HepG2 (cell line): ENCODE results near the gene ISOC2. TPM values are rescaled to one million over a fixed set of nuclear protein-coding genes. Genes with fewer than 3 reads are reported as not detected.

Experiments
- ASH2L ChIP-seq: fragments of 300-600, 200-600 bp; sonication (generic); IDR thresholded peaks from 2 replicates; pipeline ENCODE4 v1.7.0; 2017; ENCODE audit warnings: low read depth, mild to moderate bottlenecking, moderate library complexity, mixed read lengths, low read length; ENCODE audit not compliant: insufficient read length
- CBX5 ChIP-seq: sonication (generic); formaldehyde crosslinking; IDR thresholded peaks from 2 replicates; pipeline ENCODE4 v1.4.0; 2020; ENCODE audit warnings: missing genetic modification reagents, borderline replicate concordance
- CEBPG ChIP-seq: IDR thresholded peaks from 2 replicates; pipeline ENCODE4 v1.6.1; 2016
- FOXA3 ChIP-seq: IDR thresholded peaks from 2 replicates; pipeline ENCODE4 v1.6.1; 2016; ENCODE audit warnings: missing genetic modification reagents, missing compliant biosample characterization
- IRX3 ChIP-seq: sonication (generic); formaldehyde crosslinking; IDR thresholded peaks from 2 replicates; pipeline ENCODE4 v1.8.1; 2023; ENCODE audit warnings: mild to moderate bottlenecking, low read depth, missing genetic modification reagents, borderline replicate concordance
- KLF15 ChIP-seq: sonication (generic); formaldehyde crosslinking; IDR thresholded peaks from 2 replicates; pipeline ENCODE4 v1.8.1; 2023; ENCODE audit warnings: borderline replicate concordance, mild to moderate bottlenecking, inconsistent platforms, missing genetic modification reagents, mixed read lengths
- POGZ ChIP-seq: sonication (generic); formaldehyde crosslinking; IDR thresholded peaks from 2 replicates; pipeline ENCODE4 v1.4.0; 2020; ENCODE audit warnings: mild to moderate bottlenecking, missing genetic modification reagents
- POLR2AphosphoS2 ChIP-seq: IDR thresholded peaks from 2 replicates; pipeline ENCODE4 v1.6.1; 2011; ENCODE audit warnings: low read depth, low read length, improper control_type of control experiment
- RARG ChIP-seq: sonication (generic); formaldehyde crosslinking; IDR thresholded peaks from 2 replicates; pipeline ENCODE4 v1.4.0; 2020; ENCODE audit warnings: low read depth, mild to moderate bottlenecking, missing genetic modification reagents
- SP1 ChIP-seq, 2 experiments: fragments of 450-650 bp in 1 of 2; sonication (generic) in 1 of 2; formaldehyde crosslinking in 1 of 2; IDR thresholded peaks; 2 replicates each; pipeline versions ENCODE4 v1.4.0 to v1.6.1; 2016 to 2020; ENCODE audit warnings: missing genetic modification reagents in 1 of 2
- SUZ12 ChIP-seq: fragments of 150-350 bp; IDR thresholded peaks from 2 replicates; pipeline ENCODE4 v1.6.1; 2014; ENCODE audit warnings: low read depth, low read length
- THYN1 ChIP-seq: sonication (generic); formaldehyde crosslinking; IDR thresholded peaks from 2 replicates; pipeline ENCODE4 v1.8.1; 2023; ENCODE audit warnings: low read depth, mild to moderate bottlenecking, moderate library complexity, missing genetic modification reagents, borderline replicate concordance
- ZBTB44 ChIP-seq: sonication (generic); formaldehyde crosslinking; IDR thresholded peaks from 2 replicates; pipeline ENCODE4 v1.4.0; 2020; ENCODE audit warnings: missing genetic modification reagents
- ZNF136 ChIP-seq: sonication (generic); formaldehyde crosslinking; IDR thresholded peaks from 2 replicates; pipeline ENCODE4 v1.8.1; 2022; ENCODE audit warnings: low read depth, mild to moderate bottlenecking, moderate library complexity, missing genetic modification reagents
- ZNF230 ChIP-seq: sonication (generic); formaldehyde crosslinking; IDR thresholded peaks from 2 replicates; pipeline ENCODE4 v1.4.0; 2020; ENCODE audit warnings: mild to moderate bottlenecking, missing genetic modification reagents
- ZNF746 ChIP-seq: sonication (generic); formaldehyde crosslinking; IDR thresholded peaks from 2 replicates; pipeline ENCODE4 v1.8.0; 2022; ENCODE audit warnings: mild to moderate bottlenecking, missing genetic modification reagents
- ZNF780A ChIP-seq: sonication (generic); formaldehyde crosslinking; IDR thresholded peaks from 2 replicates; pipeline ENCODE4 v1.8.0; 2022; ENCODE audit warnings: mild to moderate bottlenecking, missing genetic modification reagents, moderate library complexity
- ZSCAN21 ChIP-seq: sonication (generic); formaldehyde crosslinking; IDR thresholded peaks from 2 replicates; pipeline ENCODE4 v1.8.0; 2022; ENCODE audit warnings: mild to moderate bottlenecking, missing genetic modification reagents, moderate library complexity, borderline replicate concordance
- polyA plus RNA-seq, 8 experiments: library from polyadenylated mRNA; depleted of rRNA in 3 of 8; stranded (reverse) in 7 of 8; unstranded in 1 of 8; fragments of >200 nt; fragmentation: Illumina TruSeq in 4 of 8; extraction: Trizol in 4 of 8; gene quantifications; 2 replicates each; pipeline versions ENCODE4 v1.2.1 to v1.2.3, GENCODE V29; 2011 to 2016; ENCODE audit warnings: low read depth in 4 of 8, missing spikeins in 1 of 8, mixed read lengths in 1 of 8; ENCODE audit not compliant: insufficient read depth in 1 of 8
- total RNA-seq, 5 experiments: library from RNA; depleted of rRNA; stranded (reverse); fragments of >200 nt; fragmentation: Illumina TruSeq; extraction: Trizol; gene quantifications; 2 replicates each; pipeline ENCODE4 v1.2.3, GENCODE V29; 2016; ENCODE audit warnings: low read depth in 1 of 5
- TF ChIP-seq, protein P1 (sequence below): sonication (generic); formaldehyde crosslinking; IDR thresholded peaks from 2 replicates; pipeline ENCODE4 v1.5.0; 2020; ENCODE audit warnings: missing genetic modification reagents
- TF ChIP-seq, protein P2 (sequence below): sonication (generic); formaldehyde crosslinking; IDR thresholded peaks from 2 replicates; pipeline ENCODE4 v1.5.0; 2020; ENCODE audit warnings: mild to moderate bottlenecking, missing genetic modification reagents, borderline replicate concordance
- TF ChIP-seq, protein P3 (sequence below): sonication (generic); formaldehyde crosslinking; IDR thresholded peaks from 2 replicates; pipeline ENCODE4 v1.8.0; 2022; ENCODE audit warnings: mild to moderate bottlenecking, missing genetic modification reagents, borderline replicate concordance
- TF ChIP-seq, protein P4 (sequence below): sonication (generic); formaldehyde crosslinking; IDR thresholded peaks from 2 replicates; pipeline ENCODE4 v1.4.0; 2020; ENCODE audit warnings: missing genetic modification reagents

Gene ISOC2
- total and polyA plus RNA-seq, 2 of the 13 experiments (the other 11 are each of a cell fraction or from before 2014, with no cell fraction given) = 76.8 to 105 TPM

GRCh38 chr19:55459950-55460657 is 1.3 kb downstream of the ISOC2 start (continued):
- TF ChIP-seq, protein P1, sequence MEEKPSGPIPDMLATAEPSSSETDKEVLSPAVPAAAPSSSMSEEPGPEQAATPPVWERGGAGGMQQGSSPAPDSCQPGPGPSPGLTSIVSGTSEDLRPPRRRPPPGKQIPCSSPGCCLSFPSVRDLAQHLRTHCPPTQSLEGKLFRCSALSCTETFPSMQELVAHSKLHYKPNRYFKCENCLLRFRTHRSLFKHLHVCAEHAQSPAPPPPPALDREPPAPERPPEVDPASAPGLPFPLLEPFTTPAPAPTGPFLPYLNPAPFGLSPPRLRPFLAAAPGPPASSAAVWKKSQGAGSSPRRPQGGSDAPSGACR (CRISPR knock-in tag) = no peak
- TF ChIP-seq ZSCAN21 (CRISPR knock-in tag) (no peak), POLR2AphosphoS2 (no peak), ZNF780A (CRISPR knock-in tag) (no peak), POGZ (CRISPR knock-in tag) (no peak), ASH2L (peak; percentile 9), CEBPG (CRISPR knock-in tag) (peak; percentile 70), ZNF746 (CRISPR knock-in tag) (no peak), KLF15 (CRISPR knock-in tag) (no peak), FOXA3 (CRISPR knock-in tag) (peak; percentile 34; the same call in 1 of the 2 replicates), IRX3 (CRISPR knock-in tag) (no peak), SP1 (IDR thresholded peaks at IDR 0.05) (no peak), SP1 (CRISPR knock-in tag; IDR thresholded peaks at IDR 0.05) (no peak), ZNF136 (no peak), THYN1 (no peak), CBX5 (no peak), ZBTB44 (CRISPR knock-in tag) (no peak), ZNF230 (CRISPR knock-in tag) (0 out of 2 replicates have a peak, but pooled peaks have one; percentile 61), RARG (CRISPR knock-in tag) (0 out of 2 replicates have a peak, but pooled peaks have one; percentile 85), SUZ12 (no peak)
- TF ChIP-seq, protein P2, sequence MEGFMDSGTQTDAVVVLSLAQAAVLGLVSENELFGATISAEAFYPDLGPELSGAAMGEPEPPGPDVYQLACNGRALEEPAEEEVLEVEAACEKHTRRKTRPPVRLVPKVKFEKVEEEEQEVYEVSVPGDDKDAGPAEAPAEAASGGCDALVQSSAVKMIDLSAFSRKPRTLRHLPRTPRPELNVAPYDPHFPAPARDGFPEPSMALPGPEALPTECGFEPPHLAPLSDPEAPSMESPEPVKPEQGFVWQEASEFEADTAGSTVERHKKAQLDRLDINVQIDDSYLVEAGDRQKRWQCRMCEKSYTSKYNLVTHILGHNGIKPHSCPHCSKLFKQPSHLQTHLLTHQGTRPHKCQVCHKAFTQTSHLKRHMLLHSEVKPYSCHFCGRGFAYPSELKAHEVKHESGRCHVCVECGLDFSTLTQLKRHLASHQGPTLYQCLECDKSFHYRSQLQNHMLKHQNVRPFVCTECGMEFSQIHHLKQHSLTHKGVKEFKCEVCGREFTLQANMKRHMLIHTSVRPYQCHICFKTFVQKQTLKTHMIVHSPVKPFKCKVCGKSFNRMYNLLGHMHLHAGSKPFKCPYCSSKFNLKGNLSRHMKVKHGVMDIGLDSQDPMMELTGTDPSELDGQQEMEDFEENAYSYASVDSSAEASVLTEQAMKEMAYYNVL = no peak
- TF ChIP-seq, protein P3, sequence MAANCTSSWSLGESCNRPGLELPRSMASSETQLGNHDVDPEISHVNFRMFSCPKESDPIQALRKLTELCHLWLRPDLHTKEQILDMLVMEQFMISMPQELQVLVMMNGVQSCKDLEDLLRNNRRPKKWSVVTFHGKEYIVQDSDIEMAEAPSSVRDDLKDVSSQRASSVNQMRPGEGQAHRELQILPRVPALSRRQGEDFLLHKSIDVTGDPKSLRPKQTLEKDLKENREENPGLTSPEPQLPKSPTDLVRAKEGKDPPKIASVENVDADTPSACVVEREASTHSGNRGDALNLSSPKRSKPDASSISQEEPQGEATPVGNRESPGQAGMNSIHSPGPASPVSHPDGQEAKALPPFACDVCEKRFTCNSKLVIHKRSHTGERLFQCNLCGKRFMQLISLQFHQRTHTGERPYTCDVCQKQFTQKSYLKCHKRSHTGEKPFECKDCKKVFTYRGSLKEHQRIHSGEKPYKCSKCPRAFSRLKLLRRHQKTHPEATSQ = no peak
- TF ChIP-seq, protein P4, sequence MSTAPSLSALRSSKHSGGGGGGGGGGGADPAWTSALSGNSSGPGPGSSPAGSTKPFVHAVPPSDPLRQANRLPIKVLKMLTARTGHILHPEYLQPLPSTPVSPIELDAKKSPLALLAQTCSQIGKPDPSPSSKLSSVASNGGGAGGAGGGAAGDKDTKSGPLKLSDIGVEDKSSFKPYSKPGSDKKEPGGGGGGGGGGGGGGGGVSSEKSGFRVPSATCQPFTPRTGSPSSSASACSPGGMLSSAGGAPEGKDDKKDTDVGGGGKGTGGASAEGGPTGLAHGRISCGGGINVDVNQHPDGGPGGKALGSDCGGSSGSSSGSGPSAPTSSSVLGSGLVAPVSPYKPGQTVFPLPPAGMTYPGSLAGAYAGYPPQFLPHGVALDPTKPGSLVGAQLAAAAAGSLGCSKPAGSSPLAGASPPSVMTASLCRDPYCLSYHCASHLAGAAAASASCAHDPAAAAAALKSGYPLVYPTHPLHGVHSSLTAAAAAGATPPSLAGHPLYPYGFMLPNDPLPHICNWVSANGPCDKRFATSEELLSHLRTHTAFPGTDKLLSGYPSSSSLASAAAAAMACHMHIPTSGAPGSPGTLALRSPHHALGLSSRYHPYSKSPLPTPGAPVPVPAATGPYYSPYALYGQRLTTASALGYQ (CRISPR knock-in tag) = 0 out of 2 replicates have a peak, but pooled peaks have one; percentile 28
